IMR-90 (cell line): ENCODE measurements around the gene PCDHA1. TPM values are rescaled to one million over a fixed set of nuclear protein-coding genes. Genes with fewer than 3 reads are reported as not detected.
"Not testable (repeated sequence)": the region's sequence is repeated elsewhere in the genome, so short reads cannot be mapped to it uniquely, and the experiment has no call there.

ENCODE experiments used
- ATAC-seq: fragments of 200-7000 bp; cut with Tn5 transposase; 2 replicates; pipeline ENCODE4 v1.9.1; 2020; ENCODE audit warnings: low read depth, mild to moderate bottlenecking, moderate library complexity
- BruUV-seq: library from RNA; stranded (reverse); fragments of 400-500 nt; replicated peaks from 2 replicates; lab custom pipeline; 2021; lab: Mats Ljungman, UMichigan
- CTCF ChIA-PET: fragments of 300-600 bp; formaldehyde crosslinking; extraction: SDS; loops from one replicate; lab custom pipeline; 2021; ENCODE audit warnings: antibody characterized with exemption; lab: Yijun Ruan, JAX
- POLR2A ChIA-PET: fragments of 300-600 bp; sonication (Branson Sonifier 250); formaldehyde crosslinking; loops from one replicate; lab custom pipeline; 2022; ENCODE audit warnings: antibody characterized with exemption; ENCODE audit not compliant: unreplicated experiment; lab: Charles Lee
- DNase-seq: peaks from one replicate; pipeline ENCODE4 v3.0.0; 2013
- H2AFZ ChIP-seq: replicated peaks from 2 replicates; pipeline ENCODE3; 2013; ENCODE audit warnings: low read length, mild to moderate bottlenecking; ENCODE audit not compliant: poor library complexity
- H2AK5ac ChIP-seq: 2 replicates; pipeline ENCODE4 v1.6.1; 2013; ENCODE audit warnings: low read depth, low read length, inconsistent platforms
- H2AK9ac ChIP-seq: replicated peaks from 2 replicates; pipeline ENCODE3; 2013; ENCODE audit warnings: mild to moderate bottlenecking, low read depth, low read length, moderate library complexity; ENCODE audit not compliant: poor library complexity
- H2BK120ac ChIP-seq: 2 replicates; pipeline ENCODE4 v1.6.1; 2013; ENCODE audit warnings: low read depth, low read length, inconsistent platforms
- H2BK15ac ChIP-seq: 3 replicates; pipeline ENCODE4 v1.6.1; 2013; ENCODE audit warnings: low read depth, low read length, inconsistent platforms
- H2BK20ac ChIP-seq: 2 replicates; pipeline ENCODE4 v1.6.1; 2013; ENCODE audit warnings: low read depth, mild to moderate bottlenecking, inconsistent platforms, low read length, moderate library complexity
- H2BK5ac ChIP-seq: 2 replicates; pipeline ENCODE4 v1.6.1; 2013; ENCODE audit warnings: mild to moderate bottlenecking, low read depth, low read length, inconsistent platforms; ENCODE audit not compliant: poor library complexity, severe bottlenecking
- H3K14ac ChIP-seq: replicated peaks from 2 replicates; pipeline ENCODE4 v1.6.1; 2013; ENCODE audit warnings: low read depth, low read length, inconsistent platforms
- H3K18ac ChIP-seq: 2 replicates; pipeline ENCODE4 v1.6.1; 2013; ENCODE audit warnings: low read depth, low read length, control low read depth
- H3K23ac ChIP-seq: 2 replicates; pipeline ENCODE4 v1.6.1; 2013; ENCODE audit warnings: low read depth, low read length, inconsistent platforms
- H3K27ac ChIP-seq: 2 replicates; pipeline ENCODE4 v1.5.1; 2013; ENCODE audit warnings: mild to moderate bottlenecking, control low read depth, low read length; ENCODE audit not compliant: insufficient read depth
- H3K27me3 ChIP-seq: 2 replicates; pipeline ENCODE4 v1.6.1; 2013; ENCODE audit warnings: low read length; ENCODE audit not compliant: control insufficient read depth, insufficient read depth
- H3K36me3 ChIP-seq: 2 replicates; pipeline ENCODE4 v1.6.1; 2013; ENCODE audit warnings: low read length, mixed read lengths; ENCODE audit not compliant: control insufficient read depth, insufficient read depth
- H3K4ac ChIP-seq: 2 replicates; pipeline ENCODE4 v1.6.1; 2013; ENCODE audit warnings: low read depth, low read length, inconsistent platforms
- H3K4me1 ChIP-seq: 2 replicates; pipeline ENCODE4 v1.6.1; 2013; ENCODE audit warnings: low read length, mixed read lengths; ENCODE audit not compliant: control insufficient read depth, insufficient read depth
- H3K4me2 ChIP-seq: 2 replicates; pipeline ENCODE4 v1.6.1; 2013; ENCODE audit warnings: low read depth, mild to moderate bottlenecking, control low read depth, low read length, moderate library complexity
- H3K4me3 ChIP-seq: 2 replicates; pipeline ENCODE4 v1.5.1; 2013; ENCODE audit warnings: low read depth, mild to moderate bottlenecking, control low read depth, low read length, moderate library complexity; ENCODE audit not compliant: insufficient read depth
- H3K56ac ChIP-seq: 2 replicates; pipeline ENCODE4 v1.6.1; 2013; ENCODE audit warnings: low read length, inconsistent platforms; ENCODE audit not compliant: insufficient read depth; ENCODE audit errors: extremely low read depth
- H3K79me1 ChIP-seq, 2 experiments: 2 replicates each; pipeline ENCODE4 v1.6.1; 2013; ENCODE audit warnings: low read length in 2 of 2, inconsistent platforms in 1 of 2, low read depth in 1 of 2
- H3K9ac ChIP-seq: 2 replicates; pipeline ENCODE4 v1.6.1; 2013; ENCODE audit warnings: low read depth, low read length, control low read depth
- H3K9me1 ChIP-seq: 2 replicates; pipeline ENCODE4 v1.6.1; 2013; ENCODE audit warnings: low read length, inconsistent platforms; ENCODE audit not compliant: insufficient read depth
- H3K9me3 ChIP-seq: 2 replicates; pipeline ENCODE4 v1.6.1; 2013; ENCODE audit warnings: low read length; ENCODE audit not compliant: control insufficient read depth, insufficient read depth
- H4K20me1 ChIP-seq: 2 replicates; pipeline ENCODE4 v1.6.1; 2013; ENCODE audit warnings: low read length, inconsistent platforms; ENCODE audit not compliant: insufficient read depth
- H4K5ac ChIP-seq: 2 replicates; pipeline ENCODE4 v1.6.1; 2013; ENCODE audit warnings: mild to moderate bottlenecking, low read depth, low read length, control low read depth
- H4K8ac ChIP-seq, 2 experiments: 2 replicates each; pipeline ENCODE4 v1.6.1; 2013; ENCODE audit warnings: low read depth in 2 of 2, low read length in 2 of 2, control low read depth in 1 of 2, inconsistent platforms in 1 of 2
- H4K91ac ChIP-seq: 2 replicates; pipeline ENCODE4 v1.6.1; 2013; ENCODE audit warnings: low read depth, low read length, inconsistent platforms; ENCODE audit not compliant: insufficient read depth
- NFE2L2 ChIP-seq: fragments of 150-350 bp; IDR thresholded peaks from 2 replicates; pipeline ENCODE4 v1.6.1; 2016; ENCODE audit warnings: low read depth, mild to moderate bottlenecking, low read length
- WGBS, 2 experiments: methylation state at CpG; one replicate each; pipeline versions ENCODE4 v1.1.5 to v1.1.7; 2013; ENCODE audit warnings: missing lambda C conversion rate in 2 of 2; ENCODE audit not compliant: insufficient read length in 1 of 2; ENCODE audit errors: extremely low coverage in 2 of 2; 5-methylcytosine and 5-hydroxymethylcytosine counted together
- dilution Hi-C: fragments of 300-500 bp; cut with HindIII; formaldehyde crosslinking; loops from one replicate; pipeline ENCODE4 v1.14.3; 2018; ENCODE audit warnings: low sequenced_read_pairs; ENCODE audit not compliant: unreplicated experiment
- in situ Hi-C: fragments of 300-500 bp; cut with MboI; formaldehyde crosslinking; loops from 3 replicates; pipeline ENCODE4 v1.14.3; 2019; ENCODE audit warnings: low sequenced_read_pairs, inconsistent platforms, mixed read lengths
- intact Hi-C: fragments of 100-400 bp; cut with micrococcal nuclease; formaldehyde crosslinking; loops from 2 replicates; pipeline ENCODE4 v1.10.0; 2022
- polyA plus RNA-seq, 3 experiments: library from polyadenylated mRNA; depleted of rRNA; stranded (reverse); fragments of >200 nt; gene quantifications; 2 replicates each; pipeline ENCODE4 v1.2.3, GENCODE V29; 2012; ENCODE audit warnings: low replicate concordance in 1 of 3
- total RNA-seq: library from RNA; depleted of rRNA; stranded (reverse); fragments of >200 nt; gene quantifications from 2 replicates; pipeline ENCODE4 v1.2.3, GENCODE V29; 2012

PCDHA1 gene
- total and polyA plus RNA-seq, 2 of the 4 experiments (the other 2 are of a cell fraction) = under 0.01 to 0.05 TPM

- TF ChIP-seq NFE2L2 = no peak
Measured at GRCh38 chr5:140806834-140807775, 21.2 kb downstream of the PCDHA1 start, which contains the start of gene PCDHA4 (continued).

- H4K5ac ChIP-seq, H2AK9ac ChIP-seq, H2AK5ac ChIP-seq, H3K23ac ChIP-seq, H3K56ac ChIP-seq, H2BK15ac ChIP-seq, CTCF ChIA-PET, H4K91ac ChIP-seq, H3K27me3 ChIP-seq, H4K20me1 ChIP-seq, H3K36me3 ChIP-seq, H3K9ac ChIP-seq, ATAC-seq, H3K4me2 ChIP-seq, H3K4me3 ChIP-seq, H3K9me1 ChIP-seq, in situ Hi-C loops, H2BK120ac ChIP-seq, BruUV-seq, H2BK20ac ChIP-seq, POLR2A ChIA-PET, H3K14ac ChIP-seq, H3K79me1 ChIP-seq, H3K27ac ChIP-seq, H2BK5ac ChIP-seq, H2AFZ ChIP-seq, H3K4me1 ChIP-seq, intact Hi-C loops, H3K18ac ChIP-seq, dilution Hi-C loops, H4K8ac ChIP-seq, H3K4ac ChIP-seq, DNase-seq: not testable (repeated sequence)
- peaks cover 14% of the 10 kb centered on the region for H3K9me3 ChIP-seq
- WGBS, 2 experiments = 67% methylated on average over 40 of the region's 62 CpGs; no CpG with 5 or more reads in 1 of the 2 experiments
Measured at GRCh38 chr5:140808241-140808888, 22.4 kb downstream of the PCDHA1 start.
